Activated T-helper 9 cell treated with anti-CD3 and anti-CD28 coated beads, Interleukin-2, amount 50 U/mL, for 16 hours (primary cell): Measurements from ENCODE around the gene MAP2K2.

Source experiments
- DNase-seq: peaks from one replicate; pipeline ENCODE4 v3.0.0-alpha.2; 2020; ENCODE audit warnings: low read depth

The MAP2K2 gene

GRCh38 chr19:4043966-4044715 lies 79.8 kb downstream of the MAP2K2 start:
- no peak for DNase-seq

GRCh38 chr19:4043401-4043800 lies 80.5 kb downstream of the MAP2K2 start:
- no peak for DNase-seq

- no peak for DNase-seq
Observed at GRCh38 chr19:4042731-4043082, 81.2 kb downstream of the MAP2K2 start.

- DNase-seq, result no peak
Observed at GRCh38 chr19:4042064-4042730, 81.7 kb downstream of the MAP2K2 start.
